GM12891 (cell line): ENCODE data around the gene GPR153.

Experiments used
- DNase-seq: peaks from one replicate; pipeline ENCODE4 v3.0.0; 2011; ENCODE audit warnings: low spot score; ENCODE audit not compliant: insufficient read length
- FAIRE-seq: peaks from 2 replicates; lab custom pipeline; 2011; peaks lifted over from hg19 to GRCh38; lab: Jason Lieb, UNC
- PAX5 ChIP-seq: IDR thresholded peaks from 2 replicates; pipeline ENCODE4 v1.6.1; 2011; ENCODE audit warnings: low read length, moderate library complexity, mild to moderate bottlenecking; ENCODE audit not compliant: insufficient read depth, severe bottlenecking
- POLR2A ChIP-seq: IDR thresholded peaks from 2 replicates; pipeline ENCODE4 v1.6.1; 2011; ENCODE audit warnings: low read depth, low read length, control low read depth
- POLR2AphosphoS5 ChIP-seq: IDR thresholded peaks from 2 replicates; pipeline ENCODE4 v1.6.1; 2011; ENCODE audit warnings: low read depth, low read length, control low read depth
- POU2F2 ChIP-seq: IDR thresholded peaks from 2 replicates; pipeline ENCODE4 v1.6.1; 2011; ENCODE audit warnings: low read depth, mild to moderate bottlenecking, control low read depth, low read length, moderate library complexity
- SPI1 ChIP-seq: IDR thresholded peaks from 2 replicates; pipeline ENCODE4 v1.6.1; 2011; ENCODE audit warnings: low read depth, low read length, control low read depth
- TAF1 ChIP-seq: IDR thresholded peaks from 2 replicates; pipeline ENCODE4 v1.6.1; 2011; ENCODE audit warnings: low read depth, low read length, control low read depth

GPR153 gene

GRCh38 chr1:6262555-6263420 is 1.9 kb upstream of the GPR153 start:
- DNase-seq (no peak), FAIRE-seq (no peak)
- TF ChIP-seq POLR2AphosphoS5 (no peak), TAF1 (no peak), PAX5 (no peak), POLR2A (no peak)

- TF ChIP-seq TAF1 (no peak), POLR2AphosphoS5 (no peak)
- FAIRE-seq (no peak), DNase-seq (no peak)
Measured at GRCh38 chr1:6261615-6261995, 707 bp upstream of the GPR153 start.

- no peak for TF ChIP-seq POLR2AphosphoS5
- no peak for TF ChIP-seq POLR2A
- TF ChIP-seq TAF1, result no peak
- no peak for TF ChIP-seq POU2F2
- TF ChIP-seq PAX5, result no peak
- TF ChIP-seq SPI1, result no peak
- FAIRE-seq, result no peak
- DNase-seq, result no peak
Measured at GRCh38 chr1:6260433-6260934, 414 bp downstream of the GPR153 start.

- peak; percentile 54 for FAIRE-seq
- TF ChIP-seq TAF1 (no peak), PAX5 (no peak), POU2F2 (no peak), POLR2A (no peak), POLR2AphosphoS5 (no peak), SPI1 (no peak)
- DNase-seq, result peak; percentile 88
Measured at GRCh38 chr1:6259491-6260362, 1.2 kb downstream of the GPR153 start.

DNA sequence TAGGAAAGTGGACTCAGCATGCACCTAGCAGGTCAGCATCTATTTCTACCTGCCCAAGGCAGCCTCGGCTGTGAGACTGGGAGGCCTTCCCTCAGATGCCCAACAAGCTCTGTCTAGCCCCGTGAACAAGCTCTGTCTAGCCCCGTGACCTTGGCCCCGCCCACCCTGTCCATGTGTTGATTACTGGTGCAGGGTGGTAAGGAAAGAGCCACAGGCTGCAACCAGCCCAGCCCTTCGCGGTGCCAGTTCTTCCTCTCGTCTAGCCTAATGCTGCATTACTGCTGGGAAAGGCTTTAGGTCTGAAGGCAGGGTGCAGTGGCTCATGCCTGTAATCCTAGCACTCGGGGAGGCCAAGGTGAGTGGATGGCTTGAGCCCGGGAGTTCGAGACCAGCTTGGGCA is 2.2 kb downstream of the GPR153 start:
- TF ChIP-seq POLR2AphosphoS5 (no peak), SPI1 (no peak), TAF1 (no peak), POLR2A (no peak), POU2F2 (no peak), PAX5 (no peak)
- DNase-seq, result no peak
- no peak for FAIRE-seq

DNA sequence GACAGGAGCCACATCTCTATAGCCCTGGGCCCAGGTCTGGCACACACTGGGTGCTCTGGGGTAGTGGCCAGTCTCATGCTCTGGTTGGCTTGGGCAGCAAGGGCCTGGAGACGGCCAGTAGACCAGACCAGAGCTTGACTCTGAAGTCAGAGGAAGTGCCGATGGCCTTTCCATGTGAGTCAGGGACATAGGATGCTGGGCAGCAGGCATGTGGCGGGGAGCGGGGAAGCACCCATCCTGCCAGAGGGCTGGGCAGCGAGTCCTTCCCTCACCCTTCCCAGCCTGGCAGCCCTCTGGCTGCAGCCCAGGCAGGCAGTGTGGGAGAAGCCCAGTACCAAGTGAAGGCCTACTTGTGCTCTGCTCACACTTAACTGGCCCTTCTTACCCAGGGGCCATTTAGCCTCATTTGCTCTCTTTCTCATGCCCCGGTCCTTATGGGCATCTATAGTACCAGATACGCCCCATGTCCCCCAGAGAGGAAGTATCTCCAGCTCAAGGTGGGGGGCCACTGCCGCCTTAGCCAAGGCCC is 3.3 kb downstream of the GPR153 start:
- no peak for FAIRE-seq
- no peak for TF ChIP-seq SPI1
- no peak for TF ChIP-seq POLR2AphosphoS5
- no peak for TF ChIP-seq TAF1
- TF ChIP-seq PAX5, result no peak
- TF ChIP-seq POLR2A, result no peak
- no peak for TF ChIP-seq POU2F2
- no peak for DNase-seq

- DNase-seq (no peak), FAIRE-seq (no peak)
- TF ChIP-seq SPI1 (no peak), POLR2A (no peak), PAX5 (no peak), POLR2AphosphoS5 (no peak), POU2F2 (no peak), TAF1 (no peak)
Measured at GRCh38 chr1:6256645-6257044, 4.3 kb downstream of the GPR153 start.

- DNase-seq, result no peak
- TF ChIP-seq TAF1, result no peak
- TF ChIP-seq POU2F2, result no peak
- no peak for TF ChIP-seq PAX5
- no peak for TF ChIP-seq POLR2AphosphoS5
- TF ChIP-seq POLR2A, result no peak
- no peak for TF ChIP-seq SPI1
- FAIRE-seq, result no peak
Measured at GRCh38 chr1:6254691-6255090, 6.2 kb downstream of the GPR153 start.

DNA sequence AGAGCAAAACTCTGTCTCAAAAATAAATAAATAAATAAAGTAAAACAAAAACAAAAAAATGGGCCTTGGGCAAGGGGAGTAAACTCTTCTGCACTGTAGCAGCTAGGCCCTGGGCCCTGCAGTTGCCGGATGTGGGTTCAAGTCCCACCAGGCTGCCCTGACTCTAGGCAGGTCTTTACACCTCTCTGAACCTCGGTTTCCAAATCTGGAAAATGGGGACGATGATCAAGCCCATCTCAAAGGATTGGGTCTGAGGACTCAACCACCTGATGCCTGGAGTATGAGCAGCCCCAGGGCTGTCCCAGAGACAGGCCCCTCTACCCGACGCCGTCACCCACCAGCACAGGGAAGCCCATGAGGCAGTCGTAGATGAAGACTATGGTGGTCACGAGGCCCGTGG is 7.5 kb downstream of the GPR153 start:
- TF ChIP-seq SPI1 (no peak), POU2F2 (no peak), POLR2AphosphoS5 (no peak), TAF1 (no peak), PAX5 (no peak), POLR2A (no peak)
- FAIRE-seq (no peak), DNase-seq (no peak)
